Fibroblast of pulmonary artery (primary cell): Measurements from ENCODE around the gene REM1.
A peak's percentile ranks its signal among the peaks of the same experiment; 100 is the strongest.

Experiments used
- DNase-seq: peaks from one replicate; pipeline ENCODE4 v3.0.0-alpha.2; 2010; ENCODE audit warnings: low read depth
- H3K4me3 ChIP-seq: replicated peaks from 2 replicates; pipeline ENCODE4 v1.5.1; 2011; ENCODE audit warnings: low read depth, mild to moderate bottlenecking, control low read depth, low read length, moderate library complexity
- TF ChIP-seq, protein P1 (sequence below): IDR thresholded peaks from 2 replicates; pipeline ENCODE4 v1.5.1; 2011; ENCODE audit warnings: mild to moderate bottlenecking, control low read depth, low read length, inconsistent platforms; ENCODE audit errors: missing control alignments

REM1 gene

DNA sequence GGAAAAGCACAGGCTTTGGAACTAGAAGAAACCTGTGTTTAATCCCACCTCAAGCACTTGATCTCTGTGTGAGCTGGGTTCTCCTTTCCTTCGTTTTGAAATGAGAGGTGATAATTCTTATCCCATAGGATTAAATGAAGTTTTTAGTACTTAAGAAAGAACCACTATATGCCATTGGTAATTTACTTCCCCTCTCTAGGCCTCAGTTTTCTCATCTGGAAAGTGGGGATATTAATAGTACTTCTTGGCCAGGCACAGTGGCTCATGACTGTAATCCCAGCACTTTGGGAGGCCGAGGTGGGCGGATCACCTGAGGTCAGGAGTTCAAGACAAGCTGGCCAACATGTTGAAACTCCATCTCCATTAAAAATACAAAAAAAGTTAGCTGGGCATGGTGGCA lies 14.1 kb downstream of the REM1 start:
- no peak overlapping the region for H3K4me3 ChIP-seq
- DNase-seq = no peak
- TF ChIP-seq, protein P1, sequence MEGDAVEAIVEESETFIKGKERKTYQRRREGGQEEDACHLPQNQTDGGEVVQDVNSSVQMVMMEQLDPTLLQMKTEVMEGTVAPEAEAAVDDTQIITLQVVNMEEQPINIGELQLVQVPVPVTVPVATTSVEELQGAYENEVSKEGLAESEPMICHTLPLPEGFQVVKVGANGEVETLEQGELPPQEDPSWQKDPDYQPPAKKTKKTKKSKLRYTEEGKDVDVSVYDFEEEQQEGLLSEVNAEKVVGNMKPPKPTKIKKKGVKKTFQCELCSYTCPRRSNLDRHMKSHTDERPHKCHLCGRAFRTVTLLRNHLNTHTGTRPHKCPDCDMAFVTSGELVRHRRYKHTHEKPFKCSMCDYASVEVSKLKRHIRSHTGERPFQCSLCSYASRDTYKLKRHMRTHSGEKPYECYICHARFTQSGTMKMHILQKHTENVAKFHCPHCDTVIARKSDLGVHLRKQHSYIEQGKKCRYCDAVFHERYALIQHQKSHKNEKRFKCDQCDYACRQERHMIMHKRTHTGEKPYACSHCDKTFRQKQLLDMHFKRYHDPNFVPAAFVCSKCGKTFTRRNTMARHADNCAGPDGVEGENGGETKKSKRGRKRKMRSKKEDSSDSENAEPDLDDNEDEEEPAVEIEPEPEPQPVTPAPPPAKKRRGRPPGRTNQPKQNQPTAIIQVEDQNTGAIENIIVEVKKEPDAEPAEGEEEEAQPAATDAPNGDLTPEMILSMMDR = no peak

DNA sequence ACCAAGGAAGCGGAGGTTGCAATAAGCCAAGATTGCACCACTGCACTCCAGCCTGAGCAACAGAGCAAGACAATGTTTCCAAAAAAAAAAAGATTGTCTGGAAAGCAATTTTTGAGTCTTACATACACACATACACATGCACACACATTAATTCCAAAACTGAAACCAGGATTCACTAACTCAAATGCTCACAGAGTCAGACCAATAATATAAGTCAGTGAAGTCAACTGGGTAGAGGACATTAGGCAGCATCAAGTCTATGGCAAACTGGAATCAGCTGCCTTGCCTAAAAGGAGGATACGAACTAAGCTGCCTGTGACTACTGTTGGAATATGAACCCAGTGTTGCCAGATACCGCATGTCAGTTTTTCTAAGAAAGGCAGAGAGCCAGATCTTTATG lies 15.7 kb downstream of the REM1 start:
- TF ChIP-seq, protein P1 = no peak
- no peak overlapping the region for H3K4me3 ChIP-seq
- DNase-seq = no peak

DNA sequence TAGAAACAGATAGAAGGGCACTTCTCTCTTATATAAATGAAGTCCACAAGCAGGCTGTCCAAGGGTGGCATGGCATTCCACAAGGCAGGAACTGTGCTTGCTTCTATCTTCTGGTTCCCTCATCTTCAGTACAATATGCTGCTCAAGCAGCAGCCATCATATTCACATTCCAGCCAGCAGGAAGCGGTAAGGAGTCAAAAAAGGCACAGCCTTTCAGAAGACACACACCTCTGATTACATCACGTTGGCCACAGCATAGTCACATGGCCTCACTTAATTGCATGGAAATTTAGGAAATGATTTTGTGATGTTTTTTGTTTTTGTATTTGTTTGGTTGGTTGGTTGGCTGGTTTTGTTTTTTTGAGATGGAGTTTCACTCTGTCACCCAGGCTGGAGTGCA lies 19.0 kb downstream of the REM1 start:
- TF ChIP-seq, protein P1 = peak; percentile 57
- H3K4me3 ChIP-seq = no peak overlapping the region
- peak; percentile 59 for DNase-seq

DNA sequence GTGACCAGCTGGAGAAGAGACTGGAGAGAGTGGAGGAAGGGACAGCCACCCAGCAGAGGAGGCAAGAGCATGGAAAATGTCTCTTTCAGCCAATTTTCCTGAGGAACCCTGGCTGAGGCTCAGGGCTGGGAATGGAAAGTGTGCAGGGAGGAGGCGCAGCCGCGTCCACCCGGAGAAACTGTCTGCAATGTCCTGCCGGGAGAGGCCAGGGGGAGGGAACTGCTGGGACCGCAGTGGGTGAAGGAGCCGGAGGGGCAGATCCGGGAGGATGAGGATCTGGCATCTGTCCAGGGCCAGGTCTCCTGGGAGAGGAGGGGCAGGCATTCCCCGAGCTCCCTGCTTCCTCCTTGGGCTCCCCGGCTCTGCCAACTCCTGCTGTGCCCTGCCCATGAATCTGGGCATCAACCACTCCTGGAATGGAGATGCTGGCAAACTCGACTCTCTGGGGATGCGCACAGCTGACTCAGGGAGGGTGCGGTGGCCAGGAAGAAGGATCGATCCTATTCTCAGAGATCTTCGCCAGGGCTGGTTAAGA lies 21.7 kb downstream of the REM1 start:
- TF ChIP-seq, protein P1 = no peak
- DNase-seq = peak; percentile 52
- H3K4me3 ChIP-seq = peak overlapping the region; percentile 13

- no peak overlapping the region for H3K4me3 ChIP-seq
- TF ChIP-seq, protein P1 = no peak
- peak; percentile 82 for DNase-seq
These were observed 22.9 kb downstream of the REM1 start for GRCh38 chr20:31497838-31498540.

- DNase-seq = no peak
- TF ChIP-seq, protein P1 = no peak
- H3K4me3 ChIP-seq = no peak overlapping the region
These were observed 25.4 kb downstream of the REM1 start for GRCh38 chr20:31500527-31500926.
